HCT116 (cell line): ENCODE measurements around the gene DNM3. TPM values are rescaled to one million over a fixed set of nuclear protein-coding genes. Genes with fewer than 3 reads are reported as not detected.

Experiments used
- ATAC-seq: fragments of 200-7000 bp; cut with Tn5 transposase; 2 replicates; pipeline ENCODE4 v1.9.1; 2020; ENCODE audit warnings: mild to moderate bottlenecking, moderate library complexity
- BruUV-seq: library from RNA; stranded (reverse); fragments of 400-500 nt; replicated peaks from 2 replicates; lab custom pipeline; 2021; lab: Mats Ljungman, UMichigan
- CTCF ChIA-PET: fragments of 300-600 bp; sonication (Branson Sonifier 250); formaldehyde crosslinking; loops from one replicate; lab custom pipeline; 2021; ENCODE audit warnings: antibody characterized with exemption; lab: Charles Lee
- POLR2A ChIA-PET: fragments of 300-600, 350-600 bp; sonication (Branson Sonifier 250); formaldehyde crosslinking; loops from one replicate; lab custom pipeline; 2021; ENCODE audit warnings: antibody characterized with exemption; lab: Charles Lee
- RAD21 ChIA-PET, 2 experiments: fragments of 300-600 bp; sonication (Branson Sonifier 250); formaldehyde crosslinking; loops; one replicate each; lab custom pipeline; 2023; ENCODE audit warnings: low total read pairs in 2 of 2; ENCODE audit not compliant: uncharacterized antibody in 2 of 2, unreplicated experiment in 2 of 2, low non-redundant PET in 1 of 2; lab: Charles Lee
- DNase-seq: peaks from one replicate; pipeline ENCODE4 v3.0.0-alpha.2; 2010; ENCODE audit warnings: low read depth, low spot score
- H2AFZ ChIP-seq: fragments of 200-600 bp; shearing (Covaris generic), sonication (generic); 2 replicates; pipeline ENCODE4 v1.6.1; 2017; ENCODE audit warnings: low read depth, mixed run types, mixed read lengths, antibody characterized with exemption, low read length; ENCODE audit not compliant: poor library complexity, severe bottlenecking
- H3K27ac ChIP-seq: 2 replicates; pipeline ENCODE4 v1.5.1; 2012; ENCODE audit warnings: low read depth, low read length
- H3K27me3 ChIP-seq: fragments of 200-600 bp; sonication (generic); 2 replicates; pipeline ENCODE4 v1.6.1; 2016; ENCODE audit warnings: mixed run types, low read length, mixed read lengths; ENCODE audit not compliant: insufficient read depth
- H3K36me3 ChIP-seq, 2 experiments: fragments of 200-500 bp in 1 of 2; fragments of 200-600 bp in 1 of 2; sonication (Bioruptor generic) in 1 of 2; sonication (generic) in 1 of 2; 2 replicates each; pipeline versions ENCODE4 v1.5.1 to v1.6.1; 2014 to 2016; ENCODE audit warnings: low read length in 2 of 2, inconsistent platforms in 1 of 2, mixed read lengths in 1 of 2, mixed run types in 1 of 2; ENCODE audit not compliant: insufficient read depth in 2 of 2, control insufficient read depth in 1 of 2
- H3K4me1 ChIP-seq, 2 experiments: fragments of 200-600 bp in 1 of 2; sonication (generic) in 1 of 2; 2 replicates each; pipeline versions ENCODE4 v1.5.1 to v1.6.1; 2012 to 2017; ENCODE audit warnings: low read length in 2 of 2, inconsistent platforms in 1 of 2, mild to moderate bottlenecking in 1 of 2, mixed read lengths in 1 of 2, mixed run types in 1 of 2, moderate library complexity in 1 of 2; ENCODE audit not compliant: insufficient read depth in 2 of 2, control insufficient read depth in 1 of 2
- H3K4me2 ChIP-seq: fragments of 200-600 bp; sonication (generic); 2 replicates; pipeline ENCODE4 v1.6.1; 2017; ENCODE audit warnings: mixed run types, low read length, mixed read lengths
- H3K4me3 ChIP-seq, 2 experiments: fragments of 200-600 bp in 1 of 2; sonication (generic) in 1 of 2; replicated peaks in 1 of 2; 2 replicates each; pipeline ENCODE4 v1.5.1; 2011 to 2016; ENCODE audit warnings: low read length in 2 of 2, control low read depth in 1 of 2, low read depth in 1 of 2, mild to moderate bottlenecking in 1 of 2, mixed read lengths in 1 of 2, mixed run types in 1 of 2
- H3K79me2 ChIP-seq: fragments of 200-600 bp; sonication (generic); 2 replicates; pipeline ENCODE4 v1.6.1; 2017; ENCODE audit warnings: mild to moderate bottlenecking, mixed run types, low read length, moderate library complexity, mixed read lengths; ENCODE audit not compliant: insufficient read depth
- H3K9ac ChIP-seq: fragments of 200-600 bp; sonication (generic); 2 replicates; pipeline ENCODE4 v1.6.1; 2016; ENCODE audit warnings: low read length, mixed read lengths
- H3K9me2 ChIP-seq: fragments of 200-600 bp; sonication (generic), shearing (Covaris generic); 2 replicates; pipeline ENCODE4 v1.6.1; 2017; ENCODE audit warnings: mixed run types, mild to moderate bottlenecking, moderate library complexity; ENCODE audit not compliant: insufficient read depth
- H3K9me3 ChIP-seq, 2 experiments: fragments of 200-500 bp in 1 of 2; fragments of 200-600 bp in 1 of 2; sonication (Bioruptor generic) in 1 of 2; sonication (generic) in 1 of 2; 2 replicates each; pipeline ENCODE4 v1.6.1; 2014 to 2017; ENCODE audit warnings: low read length in 2 of 2, mixed read lengths in 2 of 2, inconsistent platforms in 1 of 2, low read depth in 1 of 2, mild to moderate bottlenecking in 1 of 2, mixed run types in 1 of 2, moderate library complexity in 1 of 2; ENCODE audit not compliant: control insufficient read depth in 1 of 2, insufficient read depth in 1 of 2
- H4K20me1 ChIP-seq: fragments of 200-600 bp; sonication (generic), shearing (Covaris generic); 2 replicates; pipeline ENCODE4 v1.6.1; 2017; ENCODE audit warnings: mixed run types, mild to moderate bottlenecking, moderate library complexity; ENCODE audit not compliant: insufficient read depth
- EGR1 ChIP-seq: IDR thresholded peaks from 2 replicates; pipeline ENCODE4 v1.6.1; 2012; ENCODE audit warnings: low read depth
- EZH2phosphoT487 ChIP-seq: fragments of 200-600 bp; IDR thresholded peaks from 2 replicates; pipeline ENCODE4 v1.6.1; 2018; ENCODE audit warnings: antibody characterized with exemption, borderline replicate concordance
- JUND ChIP-seq: IDR thresholded peaks from 2 replicates; pipeline ENCODE4 v1.6.1; 2012
- POLR2A ChIP-seq: IDR thresholded peaks from 2 replicates; pipeline ENCODE4 v1.7.0; 2011; ENCODE audit warnings: borderline replicate concordance; ENCODE audit not compliant: insufficient read depth, insufficient read length; ENCODE audit errors: extremely low read depth
- RAD21 ChIP-seq: IDR thresholded peaks from 2 replicates; pipeline ENCODE4 v1.6.1; 2012; ENCODE audit warnings: low read depth, mild to moderate bottlenecking
- SIN3A ChIP-seq: IDR thresholded peaks from 2 replicates; pipeline ENCODE4 v1.6.1; 2012; ENCODE audit warnings: low read depth
- SRF ChIP-seq: IDR thresholded peaks from 2 replicates; pipeline ENCODE4 v1.6.1; 2012; ENCODE audit warnings: low read depth
- TCF7L2 ChIP-seq: IDR thresholded peaks from 2 replicates; pipeline ENCODE4 v1.7.0; 2011; ENCODE audit warnings: borderline replicate concordance, inconsistent platforms; ENCODE audit not compliant: insufficient read depth, insufficient read length; ENCODE audit errors: extremely low read depth
- intact Hi-C: fragments of 100-400 bp; cut with micrococcal nuclease; formaldehyde crosslinking; loops from 2 replicates; pipeline ENCODE4 v1.10.0; 2022
- total RNA-seq: library from RNA; stranded (reverse); gene quantifications from one replicate; pipeline ENCODE4 v1.2.1, GENCODE V29; 2021; ENCODE audit not compliant: unreplicated experiment
- TF ChIP-seq, protein P1 (sequence below): IDR thresholded peaks from 2 replicates; pipeline ENCODE4 v1.6.1; 2012
- TF ChIP-seq, protein P2 (sequence below), 3 experiments: fragments of 200-600 bp in 1 of 3; sonication (generic) in 1 of 3; IDR thresholded peaks in 2 of 3; conservative IDR thresholded peaks in 1 of 3; 2 replicates each; pipeline ENCODE4 v1.5.1; 2012 to 2017; ENCODE audit warnings: low read depth in 2 of 3, low read length in 2 of 3, antibody characterized with exemption in 1 of 3, borderline replicate concordance in 1 of 3, control low read depth in 1 of 3, mild to moderate bottlenecking in 1 of 3, mixed read lengths in 1 of 3, mixed run types in 1 of 3, moderate library complexity in 1 of 3; ENCODE audit not compliant: insufficient read depth in 1 of 3

Gene DNM3
- total RNA-seq, 1 experiment from 2014 or later = 3.1 TPM

GRCh38 chr1:172132836-172133235 is 291.5 kb downstream of the DNM3 start:
- intact Hi-C loops = no loop called here
- TF ChIP-seq SRF (no peak), TCF7L2 (no peak), EGR1 (no peak), POLR2A (no peak), SIN3A (no peak), RAD21 (no peak)
- TF ChIP-seq, protein P1, sequence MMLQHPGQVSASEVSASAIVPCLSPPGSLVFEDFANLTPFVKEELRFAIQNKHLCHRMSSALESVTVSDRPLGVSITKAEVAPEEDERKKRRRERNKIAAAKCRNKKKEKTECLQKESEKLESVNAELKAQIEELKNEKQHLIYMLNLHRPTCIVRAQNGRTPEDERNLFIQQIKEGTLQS = no peak
- Histone ChIP-seq H3K9me3 (no peaks in the 10 kb centered on the region), H3K27me3 (no peaks in the 10 kb centered on the region), H2AFZ (no peak overlapping the region), H3K4me2 (no peak overlapping the region), H3K4me1 (no peaks in the 10 kb centered on the region), H3K9me2 (no peaks in the 10 kb centered on the region), H4K20me1 (no peaks in the 10 kb centered on the region), H3K79me2 (no peaks in the 10 kb centered on the region), H3K4me3 (no peak overlapping the region), H3K9ac (no peak overlapping the region), H3K36me3 (no peaks in the 10 kb centered on the region), H3K27ac (no peak overlapping the region)
- ATAC-seq = no peak
- CTCF ChIA-PET = interaction anchor here (1.7 kb wide), 1 partner anchor 267 kb away, joined by 4 read pairs; no protein-coding TSS in a partner anchor
- POLR2A ChIA-PET = no interaction called here
- BruUV-seq = no TSS peak
- RAD21 ChIA-PET = no interaction called here
- no peak for DNase-seq

- no peaks in the 10 kb centered on the region for H3K27me3 ChIP-seq
- H3K9me2 ChIP-seq = no peaks in the 10 kb centered on the region
- ChIA-PET POLR2A (no interaction called here), CTCF (interaction anchor here (1.7 kb wide), 1 partner anchor 265 kb away, joined by 4 read pairs; no protein-coding TSS in a partner anchor), RAD21 (no interaction called here)
- H3K36me3 ChIP-seq = no peaks in the 10 kb centered on the region
- H3K79me2 ChIP-seq = no peaks in the 10 kb centered on the region
- H4K20me1 ChIP-seq = no peaks in the 10 kb centered on the region
- H2AFZ ChIP-seq = no peak overlapping the region
- DNase-seq = no peak
- no peak overlapping the region for H3K4me3 ChIP-seq
- H3K27ac ChIP-seq = no peak overlapping the region
- no TSS peak for BruUV-seq
- H3K4me1 ChIP-seq = no peaks in the 10 kb centered on the region
- H3K4me2 ChIP-seq = no peak overlapping the region
- no peak overlapping the region for H3K9ac ChIP-seq
- no peak for ATAC-seq
- intact Hi-C loops = no loop called here
- H3K9me3 ChIP-seq = no peaks in the 10 kb centered on the region
- TF ChIP-seq EZH2phosphoT487 (no peak), JUND (no peak), SIN3A (no peak), RAD21 (no peak)
- TF ChIP-seq, protein P2, sequence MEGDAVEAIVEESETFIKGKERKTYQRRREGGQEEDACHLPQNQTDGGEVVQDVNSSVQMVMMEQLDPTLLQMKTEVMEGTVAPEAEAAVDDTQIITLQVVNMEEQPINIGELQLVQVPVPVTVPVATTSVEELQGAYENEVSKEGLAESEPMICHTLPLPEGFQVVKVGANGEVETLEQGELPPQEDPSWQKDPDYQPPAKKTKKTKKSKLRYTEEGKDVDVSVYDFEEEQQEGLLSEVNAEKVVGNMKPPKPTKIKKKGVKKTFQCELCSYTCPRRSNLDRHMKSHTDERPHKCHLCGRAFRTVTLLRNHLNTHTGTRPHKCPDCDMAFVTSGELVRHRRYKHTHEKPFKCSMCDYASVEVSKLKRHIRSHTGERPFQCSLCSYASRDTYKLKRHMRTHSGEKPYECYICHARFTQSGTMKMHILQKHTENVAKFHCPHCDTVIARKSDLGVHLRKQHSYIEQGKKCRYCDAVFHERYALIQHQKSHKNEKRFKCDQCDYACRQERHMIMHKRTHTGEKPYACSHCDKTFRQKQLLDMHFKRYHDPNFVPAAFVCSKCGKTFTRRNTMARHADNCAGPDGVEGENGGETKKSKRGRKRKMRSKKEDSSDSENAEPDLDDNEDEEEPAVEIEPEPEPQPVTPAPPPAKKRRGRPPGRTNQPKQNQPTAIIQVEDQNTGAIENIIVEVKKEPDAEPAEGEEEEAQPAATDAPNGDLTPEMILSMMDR (IDR thresholded peaks at IDR 0.05 in 2 of 3, conservative IDR thresholded peaks at IDR 0.05 in 1 of 3; ENCODE audit: borderline replicate concordance in 1 of 3, insufficient read depth in 1 of 3, low read depth in 2 of 3, low read length in 2 of 3) = no peak
- TF ChIP-seq, protein P1 = no peak
Observed at GRCh38 chr1:172134087-172134731, 292.9 kb downstream of the DNM3 start.
